ENCODE data around the gene BCORL1.

BCORL1 gene

DNA sequence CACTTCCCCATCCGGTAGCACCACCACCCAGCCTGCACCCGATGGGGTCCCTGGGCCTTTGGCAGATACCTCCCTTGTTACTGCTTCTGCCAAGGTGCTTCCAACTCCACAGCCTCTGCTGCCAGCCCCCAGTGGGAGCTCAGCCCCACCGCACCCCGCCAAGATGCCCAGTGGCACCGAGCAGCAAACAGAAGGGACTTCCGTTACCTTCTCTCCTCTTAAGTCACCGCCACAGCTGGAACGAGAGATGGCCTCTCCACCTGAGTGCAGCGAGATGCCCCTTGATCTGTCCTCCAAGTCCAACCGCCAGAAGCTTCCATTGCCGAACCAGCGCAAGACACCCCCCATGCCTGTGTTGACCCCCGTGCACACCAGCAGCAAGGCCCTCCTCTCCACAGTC is 31.9 kb downstream of the BCORL1 start:
- no peak for DNase-seq (ENCODE audit: low read depth)

GRCh38 chrX:130014770-130015169 is 32.3 kb downstream of the BCORL1 start:
- DNase-seq (ENCODE audit: low read depth): no peak

GRCh38 chrX:130015181-130015580 is 32.7 kb downstream of the BCORL1 start:
- no peak for DNase-seq (ENCODE audit: low read depth)

DNA sequence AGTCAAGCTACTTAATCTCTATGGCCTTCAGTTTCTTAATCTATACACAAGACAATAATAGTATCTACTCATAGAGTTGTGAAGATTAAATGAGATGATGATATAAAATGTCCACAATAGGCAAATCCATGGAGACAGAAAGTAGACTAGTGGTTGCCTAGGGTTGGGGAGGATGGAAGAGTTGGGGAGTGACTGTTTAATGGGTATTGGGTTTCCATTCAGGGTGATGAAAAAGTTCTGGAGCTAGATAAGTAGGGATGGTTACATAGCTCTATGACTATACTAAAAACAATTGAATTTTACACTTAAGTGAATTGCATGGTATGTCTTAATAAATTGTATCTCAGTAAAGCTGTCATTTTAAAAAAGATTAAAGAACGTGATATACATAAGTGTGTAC is 35.7 kb downstream of the BCORL1 start:
- DNase-seq (ENCODE audit: low read depth): no peak

DNA sequence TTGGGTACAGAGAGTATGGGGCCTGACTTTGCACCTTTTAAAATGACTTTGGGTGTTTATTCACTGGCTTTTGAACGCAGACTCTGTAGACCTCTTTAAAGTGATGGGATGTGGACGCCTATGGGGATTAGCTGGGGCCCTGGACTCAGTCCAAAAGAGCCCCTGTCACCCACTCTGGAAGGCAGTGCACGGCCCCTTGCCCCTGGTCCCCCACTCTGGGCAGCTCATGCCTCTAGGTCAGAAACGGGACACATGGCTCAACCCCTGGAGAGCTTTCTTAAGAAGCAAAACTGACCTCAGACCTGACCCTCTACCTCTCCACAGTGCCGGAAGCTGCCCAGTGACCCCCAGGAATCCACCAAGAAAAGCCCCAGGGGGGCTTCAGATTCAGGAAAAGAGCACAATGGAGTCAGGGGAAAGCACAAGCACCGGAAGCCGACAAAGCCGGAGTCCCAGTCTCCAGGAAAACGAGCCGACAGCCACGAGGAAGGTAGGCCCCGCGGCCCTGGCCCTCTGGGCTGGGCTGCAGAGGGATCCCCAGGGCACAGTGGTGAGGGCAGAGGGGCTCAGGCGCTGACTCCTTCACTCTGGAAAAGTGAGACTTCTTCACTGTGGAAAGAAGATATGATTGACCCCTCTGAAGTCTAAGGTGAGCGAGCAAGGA is 38.4 kb downstream of the BCORL1 start:
- DNase-seq (ENCODE audit: low read depth): no peak

DNA sequence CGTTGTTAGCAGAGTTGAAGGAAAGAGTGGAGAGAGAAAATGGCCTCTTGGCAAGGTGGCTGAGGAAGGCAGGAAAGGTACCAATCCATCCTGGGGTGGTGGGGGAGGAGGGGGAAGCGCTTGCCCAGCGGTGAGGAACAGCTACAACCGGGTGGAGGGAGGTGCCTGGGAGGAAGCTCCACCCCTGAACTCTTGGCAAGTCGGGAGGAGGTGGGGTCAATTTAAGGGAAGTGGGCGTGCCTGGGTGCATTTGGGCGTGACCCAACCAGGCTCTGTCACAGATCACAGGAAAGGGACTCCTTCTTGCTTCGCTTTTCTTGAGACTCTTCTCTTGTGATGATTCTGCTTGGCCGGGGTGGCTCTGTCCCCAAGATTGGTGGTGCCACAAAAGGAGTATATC is 41.7 kb downstream of the BCORL1 start:
- peak; percentile 62 for DNase-seq (ENCODE audit: low read depth)

GRCh38 chrX:130025256-130025655 is 42.8 kb downstream of the BCORL1 start:
- DNase-seq (ENCODE audit: low read depth): no peak

GRCh38 chrX:130027569-130027968 is 45.1 kb downstream of the BCORL1 start:
- no peak for DNase-seq (ENCODE audit: low read depth)

DNA sequence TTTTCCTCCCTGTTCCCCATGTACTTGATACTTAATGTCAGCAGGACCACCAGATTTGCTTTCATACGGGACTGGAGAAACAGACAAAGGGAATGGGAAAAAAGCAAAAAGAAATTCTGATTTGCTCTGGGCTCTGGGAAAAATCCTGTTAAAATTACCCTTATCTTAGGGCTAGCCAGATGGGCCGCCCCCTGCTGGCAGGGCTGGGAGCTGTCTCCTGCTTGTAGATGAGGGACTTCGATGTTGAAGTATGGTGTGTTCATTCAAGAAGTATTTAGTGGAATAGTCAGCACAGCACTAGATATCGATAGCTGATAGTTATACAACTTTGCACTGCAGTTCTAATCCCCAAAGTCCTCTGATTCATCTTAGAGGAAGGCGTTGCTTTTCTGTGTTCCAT is 45.8 kb downstream of the BCORL1 start:
- peak; percentile 64 for DNase-seq (ENCODE audit: low read depth)

DNA sequence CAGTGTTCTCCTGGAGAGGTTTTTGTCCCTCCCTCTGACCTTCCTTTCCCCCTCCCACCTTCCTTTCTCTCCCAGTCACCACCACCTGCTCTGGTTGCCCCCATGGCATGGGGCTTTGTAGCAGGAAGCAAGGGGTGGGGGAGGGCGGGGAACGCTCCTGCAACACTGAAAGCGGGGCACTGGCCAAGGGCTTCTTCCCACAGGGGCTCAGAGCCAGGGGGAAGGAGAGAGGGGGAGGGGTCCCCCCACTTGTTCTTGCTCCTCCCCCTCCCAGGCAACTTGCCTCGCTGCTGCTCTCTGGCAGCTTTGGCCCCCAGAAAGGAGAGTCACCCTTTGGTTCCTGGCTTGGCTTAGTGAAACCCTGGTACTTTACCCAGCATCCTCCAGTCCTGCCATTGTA is 48.4 kb downstream of the BCORL1 start:
- DNase-seq (ENCODE audit: low read depth): no peak

GRCh38 chrX:130032552-130032951 is 50.1 kb downstream of the BCORL1 start:
- no peak for DNase-seq (ENCODE audit: low read depth)

DNA sequence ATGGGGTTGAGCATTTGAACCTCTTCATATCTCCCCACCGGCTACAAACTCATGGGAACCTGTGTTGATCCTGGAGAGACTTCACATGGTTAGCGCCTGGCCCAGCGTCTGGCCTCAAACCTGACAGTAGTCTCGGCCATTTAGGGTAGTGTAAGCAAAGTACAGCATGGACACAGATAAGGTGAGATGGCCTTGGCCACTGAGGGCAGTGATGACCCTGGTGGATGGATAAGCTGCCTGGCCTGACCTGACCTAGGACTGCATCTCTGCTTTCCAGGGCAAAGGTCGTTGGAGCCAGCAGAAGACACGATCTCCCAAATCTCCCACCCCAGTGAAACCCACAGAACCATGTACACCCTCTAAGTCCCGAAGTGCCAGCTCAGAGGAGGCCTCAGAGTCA is 51.7 kb downstream of the BCORL1 start:
- no peak for DNase-seq (ENCODE audit: low read depth)

DNA sequence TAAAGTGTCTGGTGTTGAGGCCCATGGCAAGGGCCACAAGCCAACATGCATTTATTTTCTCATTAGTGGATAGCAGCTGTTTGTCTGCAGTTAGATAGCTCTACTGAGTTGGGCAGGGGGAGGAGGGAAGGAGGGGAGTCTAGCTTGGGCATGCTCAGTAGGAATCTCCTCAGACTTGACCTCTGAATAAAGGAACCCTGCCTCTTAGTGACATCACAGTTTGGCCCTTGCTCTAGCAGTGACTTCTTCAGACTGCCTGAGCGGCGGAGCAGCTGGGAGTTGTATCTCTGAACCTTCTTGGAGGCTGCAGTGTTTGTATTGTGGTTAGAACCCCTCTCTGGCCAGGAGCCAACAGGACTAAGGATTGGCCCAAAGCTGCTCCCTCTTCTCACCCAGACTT is 57.4 kb downstream of the BCORL1 start:
- DNase-seq (ENCODE audit: low read depth): no peak

DNA sequence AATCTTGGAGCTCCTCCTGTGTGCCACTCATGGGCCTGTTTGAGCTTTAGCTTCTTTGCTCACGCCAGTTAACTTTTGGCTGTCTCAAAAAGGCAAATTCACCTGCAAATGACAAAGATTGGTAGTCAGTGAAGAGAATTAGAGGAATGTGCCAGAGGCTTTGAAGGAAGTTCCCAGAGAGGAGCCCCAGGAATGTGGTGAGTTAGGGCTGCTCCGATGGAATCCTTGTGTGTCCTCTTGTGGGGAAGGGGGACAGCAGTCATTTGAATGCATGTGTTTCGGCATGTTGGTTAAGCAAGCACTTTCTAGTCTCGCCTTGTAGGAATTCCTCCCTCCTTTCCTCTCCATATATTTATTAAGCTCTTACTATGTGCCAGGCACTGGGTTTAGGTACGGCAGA is 65.0 kb downstream of the BCORL1 start:
- no peak for DNase-seq (ENCODE audit: low read depth)

DNA sequence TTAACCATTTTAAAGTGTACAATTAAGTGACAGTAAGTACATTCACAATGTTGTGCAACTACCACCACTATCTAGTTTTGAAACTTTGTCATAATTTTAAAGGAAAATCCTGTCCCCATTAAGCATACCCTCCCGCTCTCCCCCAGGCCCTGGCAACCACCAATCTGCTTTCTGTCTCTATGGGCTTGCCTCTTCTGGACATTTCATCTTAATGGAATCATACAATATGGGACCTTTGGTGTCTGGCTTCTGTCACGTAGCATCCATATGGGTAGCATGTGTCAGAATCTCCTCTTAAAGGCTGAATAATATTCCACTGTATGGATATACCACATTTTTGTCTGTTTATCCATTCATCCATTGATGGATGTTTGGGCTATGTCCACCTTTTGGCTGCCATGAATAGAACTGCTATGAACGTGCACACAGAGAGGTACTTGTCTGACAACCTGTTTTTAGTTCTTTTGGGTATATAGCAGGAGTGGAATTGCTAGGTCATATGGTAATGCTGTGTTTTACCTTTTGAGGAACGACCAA is 66.3 kb downstream of the BCORL1 start:
- no peak for DNase-seq (ENCODE audit: low read depth)

GRCh38 chrX:130049821-130050220 is 67.4 kb downstream of the BCORL1 start:
- DNase-seq (ENCODE audit: low read depth): no peak

GRCh38 chrX:130051176-130051845 is 68.9 kb downstream of the BCORL1 start:
- DNase-seq (ENCODE audit: low read depth): no peak

DNA sequence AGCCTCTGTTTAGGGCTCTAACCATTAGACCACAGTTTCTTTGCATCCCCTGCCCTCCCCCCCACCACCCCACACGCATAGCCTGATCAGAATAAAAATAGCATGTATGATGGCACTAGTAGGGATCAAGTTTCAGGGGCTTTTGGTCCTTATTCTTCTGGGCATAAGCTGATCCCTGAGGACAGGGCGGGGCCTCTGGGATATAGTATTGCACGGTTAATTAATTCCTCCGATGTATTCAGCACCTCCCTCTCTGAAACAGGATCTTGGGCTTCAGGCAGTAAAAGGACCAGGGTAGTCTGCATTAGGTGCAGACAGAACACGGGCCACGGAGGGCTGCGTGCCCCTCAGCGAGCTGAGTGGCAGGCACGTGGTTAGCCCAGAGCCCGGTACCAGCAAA is 70.8 kb downstream of the BCORL1 start:
- no peak for DNase-seq (ENCODE audit: low read depth)

DNA sequence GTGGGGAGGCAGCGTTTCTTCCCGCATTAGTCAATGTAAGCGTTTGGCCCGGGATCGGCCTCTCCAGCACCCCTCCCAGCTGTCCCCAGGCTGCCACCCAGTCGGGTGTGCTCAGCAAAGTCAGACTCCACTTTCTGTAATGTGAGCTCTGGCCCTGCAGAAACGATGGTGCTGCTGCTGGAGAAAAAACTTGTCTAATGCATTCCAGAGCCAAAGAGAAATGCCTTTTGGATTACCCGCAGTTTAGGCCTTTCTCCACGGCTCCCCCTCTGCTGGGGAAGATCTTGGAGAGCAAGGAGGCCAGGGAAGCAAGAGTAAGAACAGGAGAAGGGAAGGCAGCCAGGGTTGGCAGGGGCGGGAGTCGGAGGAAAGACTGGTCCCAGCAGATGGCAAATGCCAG is 72.7 kb downstream of the BCORL1 start:
- peak; percentile 59 for DNase-seq (ENCODE audit: low read depth)

GRCh38 chrX:130055899-130056298 is 73.5 kb downstream of the BCORL1 start:
- no peak for DNase-seq (ENCODE audit: low read depth)

GRCh38 chrX:130057209-130057608 is 74.8 kb downstream of the BCORL1 start:
- no peak for DNase-seq (ENCODE audit: low read depth)

GRCh38 chrX:130058652-130059051 is 76.2 kb downstream of the BCORL1 start:
- no peak for DNase-seq (ENCODE audit: low read depth)

DNA sequence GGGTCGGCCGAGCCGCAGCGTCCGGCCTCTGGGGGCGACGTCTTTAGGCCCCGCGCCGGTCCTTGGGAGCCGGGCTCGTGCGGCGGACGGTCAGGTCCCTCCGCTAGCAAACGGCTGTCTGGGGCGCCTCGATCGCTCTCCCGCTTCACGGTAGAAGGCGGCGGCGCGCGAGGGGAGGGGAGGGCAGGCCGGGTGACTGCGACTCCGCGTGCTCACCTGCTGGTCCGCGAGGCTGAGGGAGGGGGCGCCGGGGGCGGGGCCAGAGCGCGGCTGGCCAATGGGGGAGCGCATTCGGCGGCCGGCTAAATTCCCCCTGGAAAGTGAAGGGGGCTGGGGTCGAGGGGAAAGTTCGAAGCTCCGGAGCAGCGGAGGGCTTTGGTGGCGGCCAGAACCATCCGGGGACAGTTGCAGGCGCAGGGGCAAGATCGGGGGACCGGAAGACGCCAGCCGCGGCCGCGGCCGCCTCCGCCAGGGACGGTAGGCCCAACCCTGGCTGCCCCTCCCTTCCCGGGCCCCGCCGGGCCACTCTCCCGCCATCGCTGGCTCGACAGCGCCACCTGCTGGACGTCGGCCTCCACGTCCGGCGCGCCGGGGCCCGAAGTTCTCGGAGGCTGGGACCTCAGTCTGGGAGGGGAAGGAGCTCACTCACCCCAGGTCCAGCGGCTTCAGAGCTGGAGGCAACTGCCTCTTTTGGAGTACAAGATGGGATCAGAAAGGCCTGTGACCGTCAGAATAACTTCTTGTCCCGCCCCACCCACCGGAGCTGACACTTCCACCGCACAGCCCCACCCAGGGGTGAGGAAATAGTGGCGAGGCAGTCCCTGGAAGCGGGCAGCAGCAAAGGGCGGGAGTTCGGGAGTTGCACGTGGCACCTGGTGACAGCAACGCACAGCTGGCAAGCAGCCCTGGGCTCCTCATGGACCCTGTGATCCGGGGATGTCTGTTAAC is 78.0 kb downstream of the BCORL1 start:
- DNase-seq (ENCODE audit: low read depth): peak; percentile 45

All from iris pigment epithelial cell (primary cell).